Measurements from ENCODE around the gene USP6NL.

- TF ChIP-seq CTCF (conservative IDR thresholded peaks at IDR 0.05; ENCODE audit: low read depth, low read length) (no peak), EZH2 (IDR thresholded peaks at IDR 0.05; ENCODE audit: borderline replicate concordance, low read depth, low read length, poor library complexity, severe bottlenecking) (no peak)
Observed at GRCh38 chr10:11563936-11564335, 47.5 kb downstream of the USP6NL start.

All from A673 (cell line).